Kidney (tissue), 14 donors: Measurements from ENCODE around the gene OAS3. TPM values are rescaled to one million over a fixed set of nuclear protein-coding genes. Genes with fewer than 3 reads are reported as not detected.

Experiments
- DNase-seq, 5 donors: peaks; one replicate each; pipeline ENCODE4 v3.0.0-alpha.2; 2013 to 2020
- FAIRE-seq: peaks from 2 replicates; lab custom pipeline; 2012; peaks lifted over from hg19 to GRCh38; lab: Jason Lieb, UNC
- H3K27ac ChIP-seq, 2 donors: one replicate each; pipeline ENCODE4 v1.7.0; 2013; ENCODE audit warnings: low read depth in 2 of 2, low read length in 2 of 2, inconsistent platforms in 1 of 2
- H3K27me3 ChIP-seq: one replicate; pipeline ENCODE4 v1.7.1; 2013; ENCODE audit warnings: low read length, inconsistent platforms; ENCODE audit not compliant: control insufficient read depth, insufficient read depth
- H3K36me3 ChIP-seq, 3 donors: one replicate each; pipeline versions ENCODE4 v1.7.0 to v1.7.1; 2013; ENCODE audit warnings: low read length in 3 of 3, control low read depth in 1 of 3, inconsistent platforms in 1 of 3; ENCODE audit not compliant: insufficient read depth in 3 of 3, control insufficient read depth in 2 of 3
- H3K4me1 ChIP-seq, 3 donors: one replicate each; pipeline versions ENCODE4 v1.7.0 to v1.7.1; 2013; ENCODE audit warnings: low read length in 3 of 3, inconsistent platforms in 1 of 3, low read depth in 1 of 3; ENCODE audit not compliant: control insufficient read depth in 2 of 3, insufficient read depth in 2 of 3
- H3K4me3 ChIP-seq, 3 donors: one replicate each; pipeline versions ENCODE4 v1.7.0 to v1.8.1; 2013; ENCODE audit warnings: low read length in 3 of 3, control low read depth in 1 of 3, inconsistent platforms in 1 of 3
- H3K9ac ChIP-seq, 3 donors: one replicate each; pipeline versions ENCODE4 v1.7.0 to v1.7.1; 2013; ENCODE audit warnings: low read length in 3 of 3, control low read depth in 1 of 3, inconsistent platforms in 1 of 3
- H3K9me3 ChIP-seq, 3 donors: one replicate each; pipeline versions ENCODE4 v1.7.0 to v1.7.1; 2013; ENCODE audit warnings: low read length in 3 of 3, control low read depth in 1 of 3, inconsistent platforms in 1 of 3; ENCODE audit not compliant: control insufficient read depth in 2 of 3, insufficient read depth in 1 of 3
- intact Hi-C: fragments of 100-400 bp; cut with DNase I; formaldehyde crosslinking; loops from one replicate; pipeline ENCODE4 v1.11.1; 2022
- polyA plus RNA-seq: library from polyadenylated mRNA; stranded (reverse); fragments of 350-450 nt; fragmentation: Illumina TruSeq; extraction: RNeasy Lipid Tissue Mini Kit (QIAGEN cat#74804); gene quantifications from one replicate; pipeline ENCODE4 v1.2.3, GENCODE V29; 2014; ENCODE audit warnings: low read depth, low replicate concordance; ENCODE audit not compliant: insufficient read depth
- total RNA-seq: library from RNA; stranded (reverse); fragmentation: NEBNext Ultra II Directional; extraction: Animal tissue kit (Norgen Biotek cat#: 25700); gene quantifications from one replicate; pipeline ENCODE4 v1.2.1, GENCODE V29; 2021
- TF ChIP-seq, protein P1 (sequence below): IDR thresholded peaks from 3 replicates; pipeline ENCODE4 v1.5.1; 2012; ENCODE audit warnings: mild to moderate bottlenecking, moderate library complexity, borderline replicate concordance; ENCODE audit not compliant: insufficient read depth; ENCODE audit errors: extremely low read depth
- donor health status: control.
- donor health status: control.
- donor health status: control.
- donor health status: control.
- donor health status: control.
- donor health status: DM: yes; HTN: yes; CAD: no.
- donor health status: Normal renal cell carcinoma (clear cell type).

OAS3 gene
- total and polyA plus RNA-seq, 2 donors from 2014 or later = 2.5 to 15.6 TPM

DNA sequence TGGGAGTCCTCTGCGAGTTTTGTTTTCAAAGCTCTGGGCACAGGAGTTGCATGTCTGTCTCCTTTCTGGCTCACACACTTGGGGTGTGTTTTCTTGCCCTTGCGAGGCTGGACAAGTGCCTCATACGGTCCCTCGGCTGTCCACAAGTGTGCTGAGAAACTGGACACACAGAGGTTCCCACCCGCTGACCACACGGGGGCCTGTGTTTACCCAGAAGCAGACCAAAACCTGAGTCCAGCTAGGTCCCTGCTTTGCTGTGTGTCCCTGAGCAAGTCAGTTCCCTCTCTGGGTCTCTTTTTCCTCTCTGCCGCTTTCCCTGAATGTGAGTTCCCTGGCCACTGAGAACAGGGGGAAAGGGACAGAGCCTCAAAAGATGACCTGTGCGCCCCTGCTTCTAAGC, 39.4 kb downstream of the OAS3 start:
- no peak for DNase-seq
- intact Hi-C loops = no loop called here
- H3K9ac ChIP-seq = no peak overlapping the region

DNA sequence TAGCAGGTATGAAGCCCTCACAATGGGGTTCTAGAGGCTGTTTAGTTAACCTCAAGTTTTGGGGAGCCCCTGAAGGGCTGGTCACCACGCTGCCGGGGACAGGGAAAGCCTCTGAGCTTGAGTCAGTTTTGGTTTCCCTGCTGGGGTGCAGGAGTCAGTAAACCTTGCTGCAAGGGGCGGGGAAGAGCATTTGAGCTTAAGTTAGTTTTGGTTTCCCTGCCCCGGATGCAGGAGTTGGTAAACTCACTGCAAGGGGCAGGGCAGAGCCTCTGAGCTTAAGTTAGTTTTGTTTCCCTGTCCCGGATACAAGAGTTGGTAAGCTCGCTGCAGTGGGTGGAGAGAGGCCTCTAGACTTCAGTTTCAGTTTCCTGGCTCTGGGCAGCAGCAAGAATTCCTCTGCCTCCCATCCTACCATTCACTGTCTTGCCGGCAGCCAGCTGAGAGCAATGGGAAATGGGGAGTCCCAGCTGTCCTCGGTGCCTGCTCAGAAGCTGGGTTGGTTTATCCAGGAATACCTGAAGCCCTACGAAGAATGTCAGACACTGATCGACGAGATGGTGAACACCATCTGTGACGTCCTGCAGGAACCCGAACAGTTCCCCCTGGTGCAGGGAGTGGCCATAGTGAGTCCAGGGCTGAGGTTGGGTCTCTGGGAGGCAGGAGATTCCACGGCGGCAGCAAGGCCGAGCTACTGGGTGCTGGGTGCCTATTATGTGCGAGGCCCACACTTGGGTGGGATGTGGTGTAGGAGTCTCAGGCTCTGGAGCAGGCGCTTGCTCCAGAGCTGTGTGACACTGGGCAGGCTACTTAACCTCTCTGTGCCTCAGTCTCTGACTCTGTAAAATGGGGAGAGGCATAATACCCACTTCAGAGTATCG, 40.1 kb downstream of the OAS3 start, which contains the start of gene OAS2:
OAS2 (plus strand) TSS at position 357 of the 878 bp plus-strand sequence; CDS start at position 447, 90 bp downstream.
- Histone ChIP-seq H3K36me3 (no peaks in the 10 kb centered on the region), H3K27me3 (no peaks in the 10 kb centered on the region), H3K9ac (peak within 1 kb of the TSS in 2 of 3 donors; percentile 44 to 46), H3K27ac (peak within 1 kb of the TSS; percentile 66 to 84), H3K4me3 (peak within 1 kb of the TSS; percentile 38 to 87 (median 71)), H3K9me3 (peaks cover 0 to 8% (median 0%) of the 10 kb centered on the region in 3 donors), H3K4me1 (peaks cover 0 to 7% (median 0%) of the 10 kb centered on the region in 3 donors)
- FAIRE-seq = no peak
- TF ChIP-seq, protein P1, sequence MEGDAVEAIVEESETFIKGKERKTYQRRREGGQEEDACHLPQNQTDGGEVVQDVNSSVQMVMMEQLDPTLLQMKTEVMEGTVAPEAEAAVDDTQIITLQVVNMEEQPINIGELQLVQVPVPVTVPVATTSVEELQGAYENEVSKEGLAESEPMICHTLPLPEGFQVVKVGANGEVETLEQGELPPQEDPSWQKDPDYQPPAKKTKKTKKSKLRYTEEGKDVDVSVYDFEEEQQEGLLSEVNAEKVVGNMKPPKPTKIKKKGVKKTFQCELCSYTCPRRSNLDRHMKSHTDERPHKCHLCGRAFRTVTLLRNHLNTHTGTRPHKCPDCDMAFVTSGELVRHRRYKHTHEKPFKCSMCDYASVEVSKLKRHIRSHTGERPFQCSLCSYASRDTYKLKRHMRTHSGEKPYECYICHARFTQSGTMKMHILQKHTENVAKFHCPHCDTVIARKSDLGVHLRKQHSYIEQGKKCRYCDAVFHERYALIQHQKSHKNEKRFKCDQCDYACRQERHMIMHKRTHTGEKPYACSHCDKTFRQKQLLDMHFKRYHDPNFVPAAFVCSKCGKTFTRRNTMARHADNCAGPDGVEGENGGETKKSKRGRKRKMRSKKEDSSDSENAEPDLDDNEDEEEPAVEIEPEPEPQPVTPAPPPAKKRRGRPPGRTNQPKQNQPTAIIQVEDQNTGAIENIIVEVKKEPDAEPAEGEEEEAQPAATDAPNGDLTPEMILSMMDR = no peak
- DNase-seq = peak in 3 of 5 donors; percentile 7 to 79 (median 54)
- intact Hi-C loops = no loop called here

More for the DNA sequence above, 39.4 kb downstream of the OAS3 start:
- peaks cover 0 to 7% (median 0%) of the 10 kb centered on the region in 3 donors for H3K4me1 ChIP-seq
- peak overlapping the region in 2 of 3 donors; percentile 71 to 87 for H3K4me3 ChIP-seq
- H3K27me3 ChIP-seq = no peaks in the 10 kb centered on the region
- H3K9me3 ChIP-seq = peaks cover 0 to 8% (median 0%) of the 10 kb centered on the region in 3 donors
- FAIRE-seq = no peak
- TF ChIP-seq, protein P1 = no peak
- no peaks in the 10 kb centered on the region for H3K36me3 ChIP-seq
- peak overlapping the region; percentile 66 to 76 for H3K27ac ChIP-seq

DNA sequence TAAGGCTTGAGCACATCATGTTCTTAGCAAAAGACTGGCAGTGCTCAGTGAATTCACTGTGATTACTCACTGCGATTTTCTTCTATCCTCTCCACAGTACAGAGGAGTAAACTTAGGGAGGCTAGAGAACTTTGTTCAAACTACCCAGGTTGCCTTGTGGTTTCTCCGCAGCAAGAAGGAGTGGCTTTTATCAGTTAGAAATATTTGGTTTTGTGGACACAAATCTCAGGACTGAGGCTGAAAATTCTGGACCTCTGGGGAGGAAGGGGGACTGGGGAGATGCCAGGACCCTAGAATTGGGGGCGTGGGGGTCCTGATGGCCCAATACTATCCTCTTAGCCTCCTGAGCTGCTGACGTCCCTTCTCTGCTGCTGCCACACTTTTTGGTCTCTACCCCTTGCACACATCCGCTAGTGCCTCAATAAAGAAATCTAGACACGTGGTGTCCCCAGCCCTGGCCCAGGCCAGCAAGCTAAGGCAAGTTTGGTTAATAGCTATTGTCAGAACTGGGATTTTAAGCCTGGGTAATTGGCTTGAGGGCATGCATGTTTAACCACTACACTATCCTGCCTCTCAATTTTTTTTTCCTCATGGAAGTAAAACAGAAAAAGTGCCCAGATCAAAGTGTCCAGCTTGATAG, 40.9 kb downstream of the OAS3 start:
- H3K27ac ChIP-seq = peak overlapping the region; percentile 66 to 84
- DNase-seq = no peak

More for the DNA sequence above, 40.9 kb downstream of the OAS3 start:
- Histone ChIP-seq H3K4me3 (peak overlapping the region in 2 of 3 donors; percentile 71 to 87), H3K9me3 (peaks cover 0 to 8% (median 0%) of the 10 kb centered on the region in 3 donors), H3K4me1 (peaks cover 0 to 7% (median 0%) of the 10 kb centered on the region in 3 donors), H3K27me3 (no peaks in the 10 kb centered on the region), H3K9ac (peak overlapping the region in 1 of 3 donors; percentile 44), H3K36me3 (no peaks in the 10 kb centered on the region)
- TF ChIP-seq, protein P1 = no peak
- intact Hi-C loops = no loop called here
- FAIRE-seq = no peak
